Stimulated activated memory B cell treated with anti-CD40 and anti-IgM and Interleukin-4, amounts not matched to agents 10 μg/mL and 1 μg/mL and 100 μg/mL, for 72 hours (primary cell): ENCODE measurements around the gene OR6C75.
A peak's percentile ranks its signal among the peaks of the same experiment; 100 is the strongest.
"Not testable (repeated sequence)": the region's sequence is repeated elsewhere in the genome, so short reads cannot be mapped to it uniquely, and the experiment has no call there.

Source experiments
- ATAC-seq: fragments of 150-1000 bp; cut with Tn5 transposase; 2 replicates; pipeline ENCODE4 v1.10.0; 2021
- H3K27ac Mint-ChIP-seq: one replicate; pipeline ENCODE4 v1.8.0; 2022; ENCODE audit warnings: mild to moderate bottlenecking, mixed read lengths
- H3K27me3 Mint-ChIP-seq: one replicate; pipeline ENCODE4 v1.8.0; 2022; ENCODE audit warnings: mixed read lengths
- H3K36me3 Mint-ChIP-seq: one replicate; pipeline ENCODE4 v1.8.0; 2022; ENCODE audit warnings: mixed read lengths
- H3K4me1 Mint-ChIP-seq: one replicate; pipeline ENCODE4 v1.8.0; 2022; ENCODE audit warnings: mixed read lengths
- H3K4me3 Mint-ChIP-seq: one replicate; pipeline ENCODE4 v1.8.0; 2022; ENCODE audit warnings: mild to moderate bottlenecking, moderate library complexity, mixed read lengths
- H3K9me3 Mint-ChIP-seq: one replicate; pipeline ENCODE4 v1.8.0; 2022; ENCODE audit warnings: mixed read lengths

The OR6C75 gene

GRCh38 chr12:55413498-55414388, 51.0 kb downstream of the OR6C75 start:
- not testable (repeated sequence) for H3K36me3 Mint-ChIP-seq, H3K4me1 Mint-ChIP-seq, H3K9me3 Mint-ChIP-seq, H3K4me3 Mint-ChIP-seq, H3K27ac Mint-ChIP-seq
- peaks cover 37% of the 10 kb centered on the region for H3K27me3 Mint-ChIP-seq
- ATAC-seq: peak; percentile 7

GRCh38 chr12:55414396-55414823, 51.6 kb downstream of the OR6C75 start:
- H3K27me3 Mint-ChIP-seq: peaks cover 44% of the 10 kb centered on the region
- not testable (repeated sequence) for H3K4me3 Mint-ChIP-seq, H3K36me3 Mint-ChIP-seq, H3K27ac Mint-ChIP-seq, H3K4me1 Mint-ChIP-seq, ATAC-seq, H3K9me3 Mint-ChIP-seq

- Mint-ChIP-seq H3K4me3 (peak overlapping the region; percentile 39), H3K27me3 (peaks cover 48% of the 10 kb centered on the region)
- H3K9me3 Mint-ChIP-seq, H3K27ac Mint-ChIP-seq, H3K4me1 Mint-ChIP-seq, H3K36me3 Mint-ChIP-seq: not testable (repeated sequence)
- ATAC-seq: peak; percentile 73
These were observed 52.1 kb downstream of the OR6C75 start for GRCh38 chr12:55414889-55415288.

GRCh38 chr12:55416961-55417360, 54.2 kb downstream of the OR6C75 start:
- Mint-ChIP-seq H3K4me1 (peaks cover 8% of the 10 kb centered on the region), H3K27me3 (peaks cover 48% of the 10 kb centered on the region), H3K27ac (no peak overlapping the region), H3K36me3 (no peaks in the 10 kb centered on the region), H3K9me3 (no peaks in the 10 kb centered on the region), H3K4me3 (no peak overlapping the region)
- ATAC-seq: no peak
